IMR-90 (cell line): Measurements from ENCODE around the gene LMBRD2.

ENCODE experiments used
- CEBPB ChIP-seq: IDR thresholded peaks from 2 replicates; pipeline ENCODE4 v1.6.1; 2012; ENCODE audit warnings: low read depth, low read length, improper control_type of control experiment
- POLR2A ChIP-seq: IDR thresholded peaks from 2 replicates; pipeline ENCODE4 v1.6.1; 2012; ENCODE audit warnings: mild to moderate bottlenecking, low read depth, low read length
- RCOR1 ChIP-seq: IDR thresholded peaks from 2 replicates; pipeline ENCODE4 v1.6.1; 2012; ENCODE audit warnings: mild to moderate bottlenecking, low read length, improper control_type of control experiment; ENCODE audit not compliant: insufficient replicate concordance
- TF ChIP-seq, protein P1 (sequence below): conservative IDR thresholded peaks from 2 replicates; pipeline ENCODE4 v1.5.1; 2012; ENCODE audit warnings: mild to moderate bottlenecking, low read depth, low read length, improper control_type of control experiment
- TF ChIP-seq, protein P2 (sequence below): fragments of 150-350 bp; IDR thresholded peaks from 2 replicates; pipeline ENCODE4 v1.6.1; 2016; ENCODE audit warnings: low read depth, mild to moderate bottlenecking, low read length, moderate library complexity, borderline replicate concordance

DNA sequence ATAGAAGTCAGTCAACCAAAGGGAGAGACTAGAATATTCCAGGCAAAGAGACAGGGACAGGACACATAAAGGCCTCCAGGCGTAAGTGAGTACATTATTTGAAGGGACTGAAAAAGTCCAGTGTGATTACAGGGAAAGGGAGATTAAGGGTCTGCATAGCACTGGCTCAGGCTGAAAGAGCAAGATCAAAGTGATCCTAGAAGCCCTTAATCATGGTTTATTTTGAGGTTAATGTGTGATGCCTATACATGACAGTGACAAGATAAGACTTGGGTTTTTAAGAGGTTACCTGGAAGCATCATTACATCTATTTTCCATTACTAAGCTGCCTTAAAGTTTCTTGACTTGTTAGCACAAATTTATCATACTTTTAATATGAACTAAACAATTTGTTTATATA, 25.8 kb downstream of the LMBRD2 start:
- TF ChIP-seq, protein P1, sequence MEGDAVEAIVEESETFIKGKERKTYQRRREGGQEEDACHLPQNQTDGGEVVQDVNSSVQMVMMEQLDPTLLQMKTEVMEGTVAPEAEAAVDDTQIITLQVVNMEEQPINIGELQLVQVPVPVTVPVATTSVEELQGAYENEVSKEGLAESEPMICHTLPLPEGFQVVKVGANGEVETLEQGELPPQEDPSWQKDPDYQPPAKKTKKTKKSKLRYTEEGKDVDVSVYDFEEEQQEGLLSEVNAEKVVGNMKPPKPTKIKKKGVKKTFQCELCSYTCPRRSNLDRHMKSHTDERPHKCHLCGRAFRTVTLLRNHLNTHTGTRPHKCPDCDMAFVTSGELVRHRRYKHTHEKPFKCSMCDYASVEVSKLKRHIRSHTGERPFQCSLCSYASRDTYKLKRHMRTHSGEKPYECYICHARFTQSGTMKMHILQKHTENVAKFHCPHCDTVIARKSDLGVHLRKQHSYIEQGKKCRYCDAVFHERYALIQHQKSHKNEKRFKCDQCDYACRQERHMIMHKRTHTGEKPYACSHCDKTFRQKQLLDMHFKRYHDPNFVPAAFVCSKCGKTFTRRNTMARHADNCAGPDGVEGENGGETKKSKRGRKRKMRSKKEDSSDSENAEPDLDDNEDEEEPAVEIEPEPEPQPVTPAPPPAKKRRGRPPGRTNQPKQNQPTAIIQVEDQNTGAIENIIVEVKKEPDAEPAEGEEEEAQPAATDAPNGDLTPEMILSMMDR: no peak
- TF ChIP-seq, protein P2, sequence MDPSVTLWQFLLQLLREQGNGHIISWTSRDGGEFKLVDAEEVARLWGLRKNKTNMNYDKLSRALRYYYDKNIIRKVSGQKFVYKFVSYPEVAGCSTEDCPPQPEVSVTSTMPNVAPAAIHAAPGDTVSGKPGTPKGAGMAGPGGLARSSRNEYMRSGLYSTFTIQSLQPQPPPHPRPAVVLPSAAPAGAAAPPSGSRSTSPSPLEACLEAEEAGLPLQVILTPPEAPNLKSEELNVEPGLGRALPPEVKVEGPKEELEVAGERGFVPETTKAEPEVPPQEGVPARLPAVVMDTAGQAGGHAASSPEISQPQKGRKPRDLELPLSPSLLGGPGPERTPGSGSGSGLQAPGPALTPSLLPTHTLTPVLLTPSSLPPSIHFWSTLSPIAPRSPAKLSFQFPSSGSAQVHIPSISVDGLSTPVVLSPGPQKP: no peak
- TF ChIP-seq RCOR1 (no peak), CEBPB (no peak), POLR2A (no peak)
